ENCODE results near the gene ERFL.
"Not testable (repeated sequence)": the region's sequence is repeated elsewhere in the genome, so short reads cannot be mapped to it uniquely, and the experiment has no call there.

ERFL gene

DNA sequence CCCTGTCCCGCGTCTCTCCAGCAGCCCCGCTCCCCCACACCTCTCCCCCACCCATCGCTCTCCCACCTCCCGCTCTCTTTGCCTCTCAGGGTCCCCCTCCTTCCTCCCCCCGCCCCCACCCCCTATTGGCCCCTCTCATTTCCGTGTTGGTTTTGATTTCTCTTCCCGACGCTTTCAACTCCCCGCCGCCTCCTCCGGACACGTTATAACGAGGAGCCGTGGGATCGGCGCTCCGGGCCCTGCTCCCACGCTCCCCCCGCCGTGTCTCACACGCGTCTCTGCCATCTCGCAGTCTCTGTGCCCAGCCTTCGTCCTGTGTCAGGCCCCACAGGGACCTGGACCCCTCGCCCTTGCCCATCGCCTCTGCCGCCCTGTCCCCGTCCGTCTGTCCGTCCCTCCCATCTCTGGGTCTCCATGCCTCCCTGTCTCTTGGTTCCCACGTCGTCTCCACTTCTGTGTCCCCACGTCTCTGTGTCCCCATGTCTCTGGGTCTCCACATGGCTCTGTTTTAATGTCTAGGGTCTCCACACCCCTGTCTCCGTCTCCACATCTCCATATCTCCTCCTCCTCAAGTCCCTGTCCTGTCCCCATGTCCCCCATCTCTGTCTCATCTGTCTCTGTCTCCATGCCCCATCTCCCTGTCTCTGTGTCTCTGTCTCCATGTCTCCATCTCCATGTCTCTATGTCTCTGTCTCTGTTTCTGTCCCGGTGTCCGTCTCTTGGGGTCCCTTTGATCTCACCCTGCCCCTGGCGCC lies 13.1 kb downstream of the ERFL start:
- DNase-seq (ENCODE audit: low spot score): no peak
- TF ChIP-seq, protein P1, sequence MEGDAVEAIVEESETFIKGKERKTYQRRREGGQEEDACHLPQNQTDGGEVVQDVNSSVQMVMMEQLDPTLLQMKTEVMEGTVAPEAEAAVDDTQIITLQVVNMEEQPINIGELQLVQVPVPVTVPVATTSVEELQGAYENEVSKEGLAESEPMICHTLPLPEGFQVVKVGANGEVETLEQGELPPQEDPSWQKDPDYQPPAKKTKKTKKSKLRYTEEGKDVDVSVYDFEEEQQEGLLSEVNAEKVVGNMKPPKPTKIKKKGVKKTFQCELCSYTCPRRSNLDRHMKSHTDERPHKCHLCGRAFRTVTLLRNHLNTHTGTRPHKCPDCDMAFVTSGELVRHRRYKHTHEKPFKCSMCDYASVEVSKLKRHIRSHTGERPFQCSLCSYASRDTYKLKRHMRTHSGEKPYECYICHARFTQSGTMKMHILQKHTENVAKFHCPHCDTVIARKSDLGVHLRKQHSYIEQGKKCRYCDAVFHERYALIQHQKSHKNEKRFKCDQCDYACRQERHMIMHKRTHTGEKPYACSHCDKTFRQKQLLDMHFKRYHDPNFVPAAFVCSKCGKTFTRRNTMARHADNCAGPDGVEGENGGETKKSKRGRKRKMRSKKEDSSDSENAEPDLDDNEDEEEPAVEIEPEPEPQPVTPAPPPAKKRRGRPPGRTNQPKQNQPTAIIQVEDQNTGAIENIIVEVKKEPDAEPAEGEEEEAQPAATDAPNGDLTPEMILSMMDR (IDR thresholded peaks at IDR 0.05; ENCODE audit: extremely low read depth, missing control alignments): no peak

- not testable (repeated sequence) for DNase-seq (ENCODE audit: low spot score)
These were observed 13.8 kb downstream of the ERFL start for GRCh38 chr19:41914424-41914834.

- DNase-seq (ENCODE audit: low spot score): no peak
- TF ChIP-seq, protein P1 (IDR thresholded peaks at IDR 0.05; ENCODE audit: extremely low read depth, missing control alignments): no peak
These were observed 14.5 kb downstream of the ERFL start for GRCh38 chr19:41913538-41914423.

- TF ChIP-seq, protein P1 (IDR thresholded peaks at IDR 0.05; ENCODE audit: extremely low read depth, missing control alignments): no peak
- no peak for DNase-seq (ENCODE audit: low spot score)
These were observed 15.2 kb downstream of the ERFL start for GRCh38 chr19:41912899-41913537.

DNA sequence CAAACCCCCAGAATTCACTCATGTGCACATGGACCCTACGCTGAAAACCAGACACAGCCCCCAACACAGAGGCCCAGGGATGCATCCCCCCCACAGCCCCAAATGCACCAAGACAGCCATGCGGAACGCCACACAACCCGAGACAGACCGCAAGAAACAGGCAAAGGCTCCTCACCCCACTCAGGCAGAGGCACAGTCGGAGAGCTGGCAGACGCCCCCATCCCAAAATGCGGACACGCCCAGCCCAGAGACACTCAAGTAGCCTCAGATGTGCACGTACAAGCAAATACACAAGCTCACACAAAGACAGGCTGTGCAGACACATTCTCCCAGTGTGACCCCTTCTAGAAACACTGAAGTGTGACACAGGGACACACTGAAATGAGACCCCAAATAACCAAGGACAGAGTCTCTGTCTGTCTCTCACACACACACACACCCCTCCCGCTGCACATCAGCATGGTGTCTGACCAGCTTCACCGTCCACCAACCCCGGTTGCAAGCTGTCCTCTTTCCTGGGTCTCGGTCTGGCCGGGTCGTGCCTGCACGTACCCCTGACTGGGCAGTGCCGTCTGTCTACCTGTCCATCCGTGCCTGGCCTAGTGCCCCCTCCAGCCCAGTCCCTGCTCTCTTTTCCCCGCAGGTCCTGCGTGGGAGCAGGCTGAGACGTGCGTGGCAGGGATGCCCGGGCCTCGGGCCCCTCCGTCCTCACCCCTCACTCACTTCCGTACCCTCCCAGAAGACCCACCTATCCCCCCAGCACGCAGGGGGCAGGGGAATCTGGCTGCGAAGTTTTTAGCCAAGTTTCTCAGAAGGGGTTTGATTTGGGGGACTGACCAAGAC lies 16.1 kb downstream of the ERFL start:
- TF ChIP-seq, protein P1 (IDR thresholded peaks at IDR 0.05; ENCODE audit: extremely low read depth, missing control alignments): no peak
- no peak for DNase-seq (ENCODE audit: low spot score)

DNA sequence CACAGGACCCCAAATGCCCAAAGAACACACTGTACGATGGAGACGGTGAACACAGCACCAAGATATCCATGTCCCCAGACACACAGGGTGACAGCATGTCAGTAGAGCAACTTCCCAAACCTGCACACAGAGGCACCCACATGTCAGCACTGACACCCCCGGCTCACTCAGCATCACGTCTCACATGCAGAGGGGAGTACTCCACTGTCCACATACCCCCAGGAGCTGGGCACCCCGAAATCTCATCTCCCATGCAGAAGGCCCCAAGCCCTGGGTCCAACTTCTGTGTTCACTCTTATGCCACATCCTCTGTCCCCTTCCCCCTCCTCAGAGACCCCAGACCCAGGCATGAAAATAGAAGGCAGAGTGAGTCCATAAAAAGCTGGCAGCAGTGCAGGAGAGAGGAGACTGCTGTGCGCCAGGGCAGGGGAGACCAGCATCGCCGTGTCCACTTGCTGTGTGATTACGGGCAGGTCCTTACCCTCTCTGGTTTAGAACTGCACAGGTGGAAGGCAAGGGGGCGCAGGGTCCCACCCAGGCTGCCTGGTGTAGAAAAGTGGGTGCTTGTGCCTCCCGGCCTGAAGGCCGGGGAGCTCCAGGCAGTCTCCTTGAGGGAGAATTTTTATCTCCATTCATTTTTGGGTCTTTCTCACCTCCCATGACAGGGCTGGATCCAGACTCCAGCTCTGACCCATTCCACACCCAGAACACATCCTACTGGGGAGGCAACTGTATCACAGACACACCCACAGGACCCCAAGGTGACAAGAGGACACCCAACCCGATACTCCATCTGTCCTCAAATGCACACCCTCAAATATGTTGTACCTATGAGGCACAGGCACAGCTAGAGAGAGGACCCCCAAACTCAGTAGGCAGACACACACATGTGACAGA lies 17.0 kb downstream of the ERFL start:
- TF ChIP-seq, protein P1 (IDR thresholded peaks at IDR 0.05; ENCODE audit: extremely low read depth, missing control alignments): no peak
- no peak for DNase-seq (ENCODE audit: low spot score)

All from GM20000 (cell line).